SK-N-SH treated with all-trans-retinoic acid at 6 μM for 48 hours (cell line): Measurements from ENCODE around the gene NOTO.

Experiments
- ARNTL ChIP-seq: fragments of 450-650 bp; formaldehyde crosslinking; IDR thresholded peaks from 2 replicates; pipeline ENCODE4 v1.5.0; 2020; ENCODE audit warnings: low read depth, mild to moderate bottlenecking, moderate library complexity, borderline replicate concordance
- BACH2 ChIP-seq: fragments of 250-450 bp; sonication (Bioruptor Pico); IDR thresholded peaks from 2 replicates; pipeline ENCODE4 v1.9.0; 2021; ENCODE audit warnings: mild to moderate bottlenecking, borderline replicate concordance
- CREB5 ChIP-seq: fragments of 250-450 bp; sonication (Bioruptor Pico); IDR thresholded peaks from 2 replicates; pipeline ENCODE4 v1.5.1; 2020; ENCODE audit warnings: low read depth, mild to moderate bottlenecking, moderate library complexity
- CSRNP3 ChIP-seq: fragments of 250-450 bp; sonication (Bioruptor Pico); IDR thresholded peaks from 2 replicates; pipeline ENCODE4 v1.5.1; 2021; ENCODE audit warnings: mild to moderate bottlenecking, moderate library complexity
- ESRRG ChIP-seq: fragments of 250-450 bp; sonication (Bioruptor Pico); IDR thresholded peaks from 2 replicates; pipeline ENCODE4 v1.6.1; 2021; ENCODE audit warnings: mild to moderate bottlenecking
- GLIS3 ChIP-seq: fragments of 250-450 bp; sonication (Bioruptor Pico); IDR thresholded peaks from 2 replicates; pipeline ENCODE4 v1.5.0; 2020; ENCODE audit warnings: mild to moderate bottlenecking, moderate library complexity
- POU6F1 ChIP-seq: fragments of 250-450 bp; sonication (Bioruptor Pico); IDR thresholded peaks from 2 replicates; pipeline ENCODE4 v1.8.0; 2021; ENCODE audit warnings: low read depth, mild to moderate bottlenecking, moderate library complexity, borderline replicate concordance
- RARB ChIP-seq: fragments of 250-450 bp; sonication (Bioruptor Pico); IDR thresholded peaks from 2 replicates; pipeline ENCODE4 v1.8.0; 2021; ENCODE audit warnings: mild to moderate bottlenecking, moderate library complexity
- TCF4 ChIP-seq: fragments of 250-450 bp; sonication (Bioruptor Pico); IDR thresholded peaks from 2 replicates; pipeline ENCODE4 v1.8.0; 2021; ENCODE audit warnings: mild to moderate bottlenecking, moderate library complexity, borderline replicate concordance
- ZC3H10 ChIP-seq: fragments of 250-450 bp; sonication (Bioruptor Pico); IDR thresholded peaks from 2 replicates; pipeline ENCODE4 v1.5.1; 2021; ENCODE audit warnings: mild to moderate bottlenecking, moderate library complexity
- ZFP3 ChIP-seq: fragments of 250-450 bp; sonication (Bioruptor Pico); IDR thresholded peaks from 2 replicates; pipeline ENCODE4 v1.5.0; 2020; ENCODE audit warnings: mild to moderate bottlenecking, moderate library complexity
- ZNF8 ChIP-seq: fragments of 450-650 bp; formaldehyde crosslinking; IDR thresholded peaks from 2 replicates; pipeline ENCODE4 v1.5.0; 2020; ENCODE audit warnings: mild to moderate bottlenecking, moderate library complexity

GRCh38 chr2:73163483-73164367 is 38.6 kb upstream of the NOTO start:
- TF ChIP-seq ESRRG (no peak), ZC3H10 (no peak), GLIS3 (CRISPR knock-in tag) (no peak), RARB (CRISPR knock-in tag) (no peak), TCF4 (no peak), BACH2 (no peak), CREB5 (CRISPR knock-in tag) (no peak), ZNF8 (CRISPR knock-in tag) (no peak), CSRNP3 (no peak), POU6F1 (no peak), ARNTL (CRISPR knock-in tag) (no peak), ZFP3 (CRISPR knock-in tag) (no peak)
